Subcutaneous abdominal adipose tissue (tissue), 5 donors: ENCODE data around the gene COMMD1.
A peak's percentile ranks its signal among the peaks of the same experiment; 100 is the strongest.
"Not testable (repeated sequence)": the region's sequence is repeated elsewhere in the genome, so short reads cannot be mapped to it uniquely, and the experiment has no call there.

Experiments
- H3K27ac ChIP-seq: one replicate; pipeline ENCODE4 v1.7.0; 2013; ENCODE audit warnings: low read depth, mild to moderate bottlenecking, inconsistent platforms, low read length, moderate library complexity
- H3K27me3 ChIP-seq, 5 donors: one replicate each; pipeline ENCODE4 v1.7.0; 2013; ENCODE audit warnings: low read length in 5 of 5, inconsistent platforms in 1 of 5; ENCODE audit not compliant: control insufficient read depth in 5 of 5, insufficient read depth in 4 of 5
- H3K36me3 ChIP-seq, 5 donors: one replicate each; pipeline ENCODE4 v1.7.0; 2013; ENCODE audit warnings: low read length in 5 of 5; ENCODE audit not compliant: control insufficient read depth in 5 of 5, insufficient read depth in 5 of 5
- H3K4me1 ChIP-seq, 5 donors: one replicate each; pipeline ENCODE4 v1.7.0; 2013; ENCODE audit warnings: low read length in 5 of 5, mild to moderate bottlenecking in 3 of 5, moderate library complexity in 1 of 5; ENCODE audit not compliant: control insufficient read depth in 5 of 5, insufficient read depth in 5 of 5
- H3K4me3 ChIP-seq, 5 donors: one replicate each; pipeline ENCODE4 v1.7.0; 2013; ENCODE audit warnings: low read length in 5 of 5, low read depth in 1 of 5
- H3K9ac ChIP-seq, 5 donors: one replicate each; pipeline ENCODE4 v1.7.0; 2013; ENCODE audit warnings: low read length in 5 of 5, mild to moderate bottlenecking in 4 of 5, moderate library complexity in 3 of 5
- H3K9me3 ChIP-seq, 5 donors: one replicate each; pipeline ENCODE4 v1.7.0; 2013; ENCODE audit warnings: low read length in 5 of 5; ENCODE audit not compliant: control insufficient read depth in 5 of 5
- donor health status: healthy.
- donor health status: healthy.
- donor health status: healthy.
- donor health status: healthy.
- donor health status: healthy.

COMMD1 gene

GRCh38 chr2:61885896-61886603 lies 19.4 kb upstream of the COMMD1 start:
- H3K9me3 ChIP-seq, result no peaks in the 10 kb centered on the region
- H3K9ac ChIP-seq, result peak overlapping the region in 1 of 5 donors; percentile 99
- no peak overlapping the region for H3K4me3 ChIP-seq
- no peaks in the 10 kb centered on the region for H3K27me3 ChIP-seq
- peaks cover 2 to 26% (median 23%) of the 10 kb centered on the region in 5 donors for H3K4me1 ChIP-seq
- peaks cover 5 to 34% (median 25%) of the 10 kb centered on the region in 5 donors for H3K36me3 ChIP-seq
- H3K27ac ChIP-seq, result no peak overlapping the region

- H3K27me3 ChIP-seq, result no peaks in the 10 kb centered on the region
These were observed 17.7 kb upstream of the COMMD1 start for GRCh38 chr2:61887717-61888266.

GRCh38 chr2:61888267-61889055 lies 17.0 kb upstream of the COMMD1 start, which contains the start of gene CCT4:
CCT4 (minus strand) TSS chr2:61888656; CDS start chr2:61888507, 149 bp downstream.
- Histone ChIP-seq H3K4me3 (peak within 1 kb of the TSS; percentile 87 to 99 (median 96)), H3K27ac (peak within 1 kb of the TSS; percentile 97), H3K4me1 (peaks cover 2 to 26% (median 23%) of the 10 kb centered on the region in 5 donors), H3K27me3 (no peaks in the 10 kb centered on the region), H3K36me3 (peaks cover under 1 to 15% (median 12%) of the 10 kb centered on the region in 5 donors), H3K9me3 (no peaks in the 10 kb centered on the region), H3K9ac (peak within 1 kb of the TSS; percentile 97 to 100 (median 99))

More at GRCh38 chr2:61887717-61888266, 17.7 kb upstream of the COMMD1 start:
- Histone ChIP-seq H3K36me3 (peaks cover 4 to 21% (median 18%) of the 10 kb centered on the region in 5 donors), H3K4me3 (peak overlapping the region; percentile 87 to 99 (median 96)), H3K9me3 (no peaks in the 10 kb centered on the region), H3K9ac (peak overlapping the region; percentile 97 to 100 (median 99)), H3K27ac (peak overlapping the region; percentile 97), H3K4me1 (peaks cover 2 to 26% (median 23%) of the 10 kb centered on the region in 5 donors)

- Histone ChIP-seq H3K4me3 (no peak overlapping the region), H3K36me3 (no peaks in the 10 kb centered on the region), H3K27me3 (no peaks in the 10 kb centered on the region), H3K27ac (no peak overlapping the region), H3K9ac (no peak overlapping the region), H3K4me1 (no peaks in the 10 kb centered on the region), H3K9me3 (no peaks in the 10 kb centered on the region)
These were observed 6.7 kb upstream of the COMMD1 start for GRCh38 chr2:61898810-61899209.

- H3K36me3 ChIP-seq, result no peaks in the 10 kb centered on the region
These were observed 5.2 kb upstream of the COMMD1 start for GRCh38 chr2:61900281-61900680.

GRCh38 chr2:61906186-61906470 lies 654 bp downstream of the COMMD1 start:
- H3K4me3 ChIP-seq, result peak overlapping the region; percentile 79 to 100 (median 98)
- H3K4me1 ChIP-seq, result peaks cover 0 to 20% (median 17%) of the 10 kb centered on the region in 5 donors
- H3K36me3 ChIP-seq, result no peaks in the 10 kb centered on the region
- H3K27ac ChIP-seq, result peak overlapping the region; percentile 85
- peak overlapping the region; percentile 92 to 100 (median 97) for H3K9ac ChIP-seq
- no peaks in the 10 kb centered on the region for H3K27me3 ChIP-seq
- H3K9me3 ChIP-seq, result no peaks in the 10 kb centered on the region

More at GRCh38 chr2:61900281-61900680, 5.2 kb upstream of the COMMD1 start:
- Histone ChIP-seq H3K27ac (no peak overlapping the region), H3K4me3 (no peak overlapping the region), H3K9ac (no peak overlapping the region), H3K9me3 (no peaks in the 10 kb centered on the region), H3K27me3 (no peaks in the 10 kb centered on the region), H3K4me1 (peaks cover 0 to 6% (median 5%) of the 10 kb centered on the region in 5 donors)

- no peak overlapping the region for H3K27ac ChIP-seq
- H3K9ac ChIP-seq, result no peak overlapping the region
- H3K27me3 ChIP-seq, result no peaks in the 10 kb centered on the region
- H3K36me3 ChIP-seq, result no peaks in the 10 kb centered on the region
- H3K4me1 ChIP-seq, result peaks cover 0 to 20% (median 17%) of the 10 kb centered on the region in 5 donors
- H3K4me3 ChIP-seq, result no peak overlapping the region
- H3K9me3 ChIP-seq, result no peaks in the 10 kb centered on the region
These were observed 3.6 kb downstream of the COMMD1 start for GRCh38 chr2:61909116-61909515.

- no peaks in the 10 kb centered on the region for H3K9me3 ChIP-seq
- H3K36me3 ChIP-seq, result no peaks in the 10 kb centered on the region
- H3K27me3 ChIP-seq, result no peaks in the 10 kb centered on the region
- H3K9ac ChIP-seq, result no peak overlapping the region
- peaks cover 0 to 13% (median 11%) of the 10 kb centered on the region in 5 donors for H3K4me1 ChIP-seq
- no peak overlapping the region for H3K4me3 ChIP-seq
- H3K27ac ChIP-seq, result no peak overlapping the region
These were observed 5.1 kb downstream of the COMMD1 start for GRCh38 chr2:61910603-61911002.

GRCh38 chr2:61911510-61911909 lies 6.0 kb downstream of the COMMD1 start:
- Histone ChIP-seq H3K27ac (no peak overlapping the region), H3K9ac (no peak overlapping the region), H3K9me3 (no peaks in the 10 kb centered on the region), H3K4me3 (no peak overlapping the region), H3K36me3 (no peaks in the 10 kb centered on the region), H3K4me1 (peaks cover 0 to 7% (median 5%) of the 10 kb centered on the region in 5 donors), H3K27me3 (no peaks in the 10 kb centered on the region)

GRCh38 chr2:61914794-61915193 lies 9.3 kb downstream of the COMMD1 start:
- not testable (repeated sequence) for H3K36me3 ChIP-seq, H3K27ac ChIP-seq, H3K4me1 ChIP-seq

More at GRCh38 chr2:61914794-61915193, 9.3 kb downstream of the COMMD1 start:
- not testable (repeated sequence) for H3K4me3 ChIP-seq, H3K9me3 ChIP-seq, H3K9ac ChIP-seq, H3K27me3 ChIP-seq
